Mesendoderm (in vitro differentiated cells): Measurements from ENCODE around the gene ANGPTL8. TPM values are rescaled to one million over a fixed set of nuclear protein-coding genes. Genes with fewer than 3 reads are reported as not detected.

Experiments used
- DNase-seq: peaks from one replicate; pipeline ENCODE4 v3.0.0; 2013
- H2AK5ac ChIP-seq: 2 replicates; pipeline ENCODE4 v1.6.1; 2013; ENCODE audit warnings: low read length, inconsistent platforms
- H2BK120ac ChIP-seq: 2 replicates; pipeline ENCODE4 v1.6.1; 2013; ENCODE audit warnings: low read depth, mild to moderate bottlenecking, low read length, moderate library complexity, mixed read lengths
- H2BK15ac ChIP-seq: replicated peaks from 2 replicates; pipeline ENCODE4 v1.6.1; 2013; ENCODE audit warnings: low read depth, mild to moderate bottlenecking, moderate library complexity
- H2BK5ac ChIP-seq: 2 replicates; pipeline ENCODE4 v1.6.1; 2013; ENCODE audit warnings: low read length, inconsistent platforms
- H3K18ac ChIP-seq: 2 replicates; pipeline ENCODE4 v1.6.1; 2013; ENCODE audit warnings: mild to moderate bottlenecking, low read length, mixed read lengths
- H3K23ac ChIP-seq: one replicate; pipeline ENCODE4 v1.6.1; 2013; ENCODE audit warnings: low read length
- H3K27ac ChIP-seq: 2 replicates; pipeline ENCODE4 v1.5.1; 2013; ENCODE audit warnings: low read depth, mild to moderate bottlenecking, inconsistent platforms, low read length, moderate library complexity
- H3K27me3 ChIP-seq: 2 replicates; pipeline ENCODE4 v1.6.1; 2013; ENCODE audit warnings: low read length, control low read depth, mild to moderate bottlenecking, inconsistent platforms; ENCODE audit not compliant: insufficient read depth, poor library complexity
- H3K36me3 ChIP-seq: 2 replicates; pipeline ENCODE4 v1.6.1; 2013; ENCODE audit warnings: low read length, inconsistent platforms; ENCODE audit not compliant: control insufficient read depth, insufficient read depth
- H3K4ac ChIP-seq: one replicate; pipeline ENCODE4 v1.6.1; 2013; ENCODE audit warnings: low read depth, mild to moderate bottlenecking, low read length, moderate library complexity
- H3K4me1 ChIP-seq: 2 replicates; pipeline ENCODE4 v1.6.1; 2013; ENCODE audit warnings: low read depth, low read length, inconsistent platforms; ENCODE audit not compliant: control insufficient read depth
- H3K4me2 ChIP-seq: 2 replicates; pipeline ENCODE4 v1.6.1; 2013; ENCODE audit warnings: low read length
- H3K4me3 ChIP-seq: 2 replicates; pipeline ENCODE4 v1.5.1; 2013; ENCODE audit warnings: mild to moderate bottlenecking, low read length
- H3K56ac ChIP-seq: one replicate; pipeline ENCODE4 v1.6.1; 2013; ENCODE audit warnings: low read length
- H3K79me1 ChIP-seq: 2 replicates; pipeline ENCODE4 v1.6.1; 2013; ENCODE audit warnings: low read length, inconsistent platforms
- H3K79me2 ChIP-seq: 2 replicates; pipeline ENCODE4 v1.6.1; 2013; ENCODE audit warnings: mild to moderate bottlenecking, low read length; ENCODE audit not compliant: control insufficient read depth, insufficient read depth
- H3K9ac ChIP-seq: 2 replicates; pipeline ENCODE4 v1.6.1; 2013; ENCODE audit warnings: low read length, inconsistent platforms
- H4K5ac ChIP-seq: one replicate; pipeline ENCODE4 v1.6.1; 2013; ENCODE audit warnings: low read length
- H4K8ac ChIP-seq: one replicate; pipeline ENCODE4 v1.6.1; 2013; ENCODE audit warnings: low read depth, mild to moderate bottlenecking, control low read depth, low read length, moderate library complexity
- WGBS: extraction: QIAGEN DNeasy Blood & Tissue Kit; methylation state at CpG from one replicate; pipeline ENCODE4 v1.1.7; 2013; ENCODE audit warnings: low lambda C conversion rate, missing lambda C conversion rate; ENCODE audit not compliant: insufficient coverage; ENCODE audit errors: extremely low coverage; 5-methylcytosine and 5-hydroxymethylcytosine counted together
- polyA plus RNA-seq, 2 experiments: library from polyadenylated mRNA; stranded (reverse); fragments of 200-250 nt; gene quantifications; one replicate each; pipeline ENCODE4 v1.2.3, GENCODE V29; 2013

The ANGPTL8 gene
- not detected for polyA plus RNA-seq (2013, experiment 1 of 2)
- not detected for polyA plus RNA-seq (2013, experiment 2 of 2)

- H2BK15ac ChIP-seq = no peak within 1 kb of the TSS
- H3K9ac ChIP-seq = no peak within 1 kb of the TSS
These were observed at the start of gene ANGPTL8 for GRCh38 chr19:11239377-11240000. Gene ANGPTL8, plus strand, starts transcription at chr19:11239619. Its CDS starts 19 bp downstream, at chr19:11239638.

GRCh38 chr19:11190501-11190900 is 48.9 kb upstream of the ANGPTL8 start:
- H3K4me1 ChIP-seq = no peaks in the 10 kb centered on the region
- H3K18ac ChIP-seq = no peak overlapping the region
- H3K4ac ChIP-seq = no peak overlapping the region
- H3K23ac ChIP-seq = no peak overlapping the region
- no peak overlapping the region for H3K56ac ChIP-seq
- no peaks in the 10 kb centered on the region for H3K27me3 ChIP-seq
- WGBS = no CpG with 5 or more reads among the region's 8 CpGs
- peaks cover 2% of the 10 kb centered on the region for H3K79me1 ChIP-seq
- no peak overlapping the region for H4K5ac ChIP-seq
- H3K4me2 ChIP-seq = no peak overlapping the region
- no peak overlapping the region for H2BK120ac ChIP-seq
- no peak overlapping the region for H3K4me3 ChIP-seq
- no peak overlapping the region for H2AK5ac ChIP-seq
- no peak overlapping the region for H4K8ac ChIP-seq
- peaks cover 9% of the 10 kb centered on the region for H3K36me3 ChIP-seq
- DNase-seq = no peak
- no peak overlapping the region for H3K9ac ChIP-seq
- H3K27ac ChIP-seq = no peak overlapping the region
- no peak overlapping the region for H2BK5ac ChIP-seq
- no peaks in the 10 kb centered on the region for H3K79me2 ChIP-seq
- H2BK15ac ChIP-seq = no peak overlapping the region

More at GRCh38 chr19:11239377-11240000, at the start of gene ANGPTL8:
- Histone ChIP-seq H4K8ac (no peak within 1 kb of the TSS), H3K27ac (no peak within 1 kb of the TSS), H3K27me3 (no peaks in the 10 kb centered on the region), H4K5ac (no peak within 1 kb of the TSS), H3K4me3 (no peak within 1 kb of the TSS), H3K23ac (no peak within 1 kb of the TSS), H3K4ac (no peak within 1 kb of the TSS), H3K79me1 (no peaks in the 10 kb centered on the region), H3K56ac (no peak within 1 kb of the TSS), H3K36me3 (no peaks in the 10 kb centered on the region), H3K4me2 (no peak within 1 kb of the TSS), H3K79me2 (no peaks in the 10 kb centered on the region), H2AK5ac (no peak within 1 kb of the TSS), H3K4me1 (no peaks in the 10 kb centered on the region), H2BK120ac (no peak within 1 kb of the TSS), H2BK5ac (no peak within 1 kb of the TSS), H3K18ac (no peak within 1 kb of the TSS)
- WGBS = no CpG with 5 or more reads among the region's 23 CpGs
- DNase-seq = no peak

GRCh38 chr19:11191273-11191755 is 48.1 kb upstream of the ANGPTL8 start:
- H3K56ac ChIP-seq = no peak overlapping the region
- no peak overlapping the region for H3K4ac ChIP-seq
- H3K79me1 ChIP-seq = peaks cover 2% of the 10 kb centered on the region
- H3K4me3 ChIP-seq = no peak overlapping the region
- no peaks in the 10 kb centered on the region for H3K4me1 ChIP-seq
- H2BK15ac ChIP-seq = no peak overlapping the region
- no peaks in the 10 kb centered on the region for H3K27me3 ChIP-seq
- peak; percentile 42 for DNase-seq
- H3K23ac ChIP-seq = no peak overlapping the region
- H4K5ac ChIP-seq = no peak overlapping the region
- H3K4me2 ChIP-seq = no peak overlapping the region
- no peak overlapping the region for H3K18ac ChIP-seq
- H3K27ac ChIP-seq = no peak overlapping the region
- WGBS = no CpG with 5 or more reads among the region's 8 CpGs
- H4K8ac ChIP-seq = no peak overlapping the region
- no peak overlapping the region for H2AK5ac ChIP-seq
- H3K36me3 ChIP-seq = peaks cover 9% of the 10 kb centered on the region
- H3K9ac ChIP-seq = no peak overlapping the region
- H2BK120ac ChIP-seq = no peak overlapping the region
- H3K79me2 ChIP-seq = no peaks in the 10 kb centered on the region
- no peak overlapping the region for H2BK5ac ChIP-seq

- Histone ChIP-seq H3K18ac (no peak overlapping the region), H3K27me3 (no peaks in the 10 kb centered on the region), H3K4me3 (no peak overlapping the region), H3K36me3 (peaks cover 9% of the 10 kb centered on the region), H2BK5ac (no peak overlapping the region), H3K23ac (no peak overlapping the region), H3K27ac (no peak overlapping the region), H3K4me1 (peaks cover 2% of the 10 kb centered on the region), H3K79me1 (peaks cover 5% of the 10 kb centered on the region), H3K9ac (no peak overlapping the region), H2BK120ac (no peak overlapping the region), H2AK5ac (no peak overlapping the region), H4K5ac (no peak overlapping the region), H3K4ac (no peak overlapping the region), H2BK15ac (no peak overlapping the region), H3K4me2 (no peak overlapping the region), H4K8ac (no peak overlapping the region), H3K79me2 (peaks cover 1% of the 10 kb centered on the region), H3K56ac (no peak overlapping the region)
- DNase-seq = no peak
- no CpG with 5 or more reads among the region's 5 CpGs for WGBS
These were observed 47.5 kb upstream of the ANGPTL8 start for GRCh38 chr19:11191934-11192333.

- H3K4me3 ChIP-seq = no peak overlapping the region
- no peak overlapping the region for H3K18ac ChIP-seq
- H3K9ac ChIP-seq = no peak overlapping the region
- no CpG with 5 or more reads among the region's 68 CpGs for WGBS
- H3K27ac ChIP-seq = no peak overlapping the region
- H4K8ac ChIP-seq = no peak overlapping the region
- H2BK120ac ChIP-seq = no peak overlapping the region
- no peak overlapping the region for H2BK5ac ChIP-seq
- H2BK15ac ChIP-seq = no peak overlapping the region
- no peak overlapping the region for H4K5ac ChIP-seq
- H3K4me2 ChIP-seq = no peak overlapping the region
- no peak for DNase-seq
- H3K36me3 ChIP-seq = peaks cover 9% of the 10 kb centered on the region
- H2AK5ac ChIP-seq = no peak overlapping the region
- H3K27me3 ChIP-seq = no peaks in the 10 kb centered on the region
- no peak overlapping the region for H3K23ac ChIP-seq
- H3K79me1 ChIP-seq = peaks cover 5% of the 10 kb centered on the region
- H3K56ac ChIP-seq = no peak overlapping the region
- no peak overlapping the region for H3K4ac ChIP-seq
- peaks cover 1% of the 10 kb centered on the region for H3K79me2 ChIP-seq
- peaks cover 2% of the 10 kb centered on the region for H3K4me1 ChIP-seq
These were observed 46.2 kb upstream of the ANGPTL8 start for GRCh38 chr19:11192957-11193939.
